ENCODE results near the gene RPS26. TPM values are rescaled to one million over a fixed set of nuclear protein-coding genes. Genes with fewer than 3 reads are reported as not detected.

RPS26 gene
- total and polyA plus RNA-seq, 8 donors = 22.3 to 1,748 (median 874) TPM

DNA sequence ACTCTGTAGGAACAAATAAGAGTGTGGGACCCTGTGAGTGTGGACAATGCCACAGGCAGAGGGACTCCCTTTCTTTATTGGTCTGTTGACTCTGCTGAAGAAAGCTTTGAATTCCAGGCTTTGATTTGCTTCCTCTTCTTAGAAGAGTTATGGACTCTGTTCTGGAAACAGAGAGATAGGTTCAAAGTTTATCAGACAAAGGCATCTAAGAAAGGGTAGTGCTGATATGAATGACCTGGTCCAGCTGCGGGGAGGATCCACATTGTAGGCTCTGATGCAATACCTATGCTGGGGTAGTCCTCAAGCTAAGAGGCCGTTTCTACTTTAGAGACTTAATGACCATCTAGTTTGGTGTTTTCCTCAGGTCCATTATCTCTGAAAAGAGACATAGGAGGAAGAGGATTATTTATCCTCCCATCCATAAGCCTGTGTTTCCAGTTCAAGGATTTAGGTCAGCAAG lies 31.6 kb upstream of the RPS26 start:
- intact Hi-C loops (cut with DNase I; ENCODE audit: low total_unique reads) = no loop called here
- WGBS, 5 donors = 54 to 73% (median 63%) methylated on average over 2 of the region's 2 CpGs
- no peak for DNase-seq

GRCh38 chr12:56011509-56012090 lies 30.1 kb upstream of the RPS26 start:
- 88 to 100% (median 95%) methylated on average over 2 of the region's 2 CpGs for WGBS, 5 donors
- Histone ChIP-seq H3K9me3 (no peaks in the 10 kb centered on the region), H3K27ac (no peak overlapping the region), H3K4me1 (peaks cover 6 to 21% (median 12%) of the 10 kb centered on the region in 4 donors), H3K27me3 (no peaks in the 10 kb centered on the region), H3K4me3 (no peak overlapping the region), H3K36me3 (peaks cover 0 to 9% (median 4%) of the 10 kb centered on the region in 4 donors)
- TF ChIP-seq CTCF (IDR thresholded peaks at IDR 0.05) = no peak
- no peak for TF ChIP-seq POLR2A (IDR thresholded peaks at IDR 0.05)
- TF ChIP-seq POLR2AphosphoS5 (IDR thresholded peaks at IDR 0.05) = no peak
- no peak for TF ChIP-seq EP300 (IDR thresholded peaks at IDR 0.05)
- intact Hi-C loops (cut with DNase I; ENCODE audit: low total_unique reads) = no loop called here
- no peak for DNase-seq

More for the DNA sequence above, 31.6 kb upstream of the RPS26 start:
- TF ChIP-seq POLR2A (IDR thresholded peaks at IDR 0.05) = no peak
- no peak for TF ChIP-seq CTCF (IDR thresholded peaks at IDR 0.05)
- TF ChIP-seq POLR2AphosphoS5 (IDR thresholded peaks at IDR 0.05) = no peak
- TF ChIP-seq EP300 (IDR thresholded peaks at IDR 0.05) = no peak
- peaks cover 0 to 9% (median 4%) of the 10 kb centered on the region in 4 donors for H3K36me3 ChIP-seq
- H3K27ac ChIP-seq = no peak overlapping the region
- no peaks in the 10 kb centered on the region for H3K9me3 ChIP-seq
- peaks cover 6 to 27% (median 15%) of the 10 kb centered on the region in 4 donors for H3K4me1 ChIP-seq
- no peak overlapping the region for H3K4me3 ChIP-seq
- no peaks in the 10 kb centered on the region for H3K27me3 ChIP-seq

- intact Hi-C loops (cut with DNase I; ENCODE audit: low total_unique reads) = no loop called here
- Histone ChIP-seq H3K4me3 (no peak overlapping the region), H3K9me3 (no peaks in the 10 kb centered on the region), H3K27me3 (no peaks in the 10 kb centered on the region), H3K27ac (no peak overlapping the region), H3K4me1 (peaks cover 0 to 11% (median 2%) of the 10 kb centered on the region in 4 donors), H3K36me3 (peaks cover 0 to 17% (median 10%) of the 10 kb centered on the region in 4 donors)
- 85 to 91% (median 89%) methylated on average over 5 of the region's 5 CpGs for WGBS, 5 donors
- TF ChIP-seq CTCF (IDR thresholded peaks at IDR 0.05) (no peak), EP300 (IDR thresholded peaks at IDR 0.05) (no peak), POLR2AphosphoS5 (IDR thresholded peaks at IDR 0.05) (no peak), POLR2A (IDR thresholded peaks at IDR 0.05) (no peak)
- no peak for DNase-seq
Measured at GRCh38 chr12:56013482-56013881, 28.2 kb upstream of the RPS26 start.

- Histone ChIP-seq H3K36me3 (peaks cover 0 to 18% (median 15%) of the 10 kb centered on the region in 4 donors), H3K27me3 (no peaks in the 10 kb centered on the region), H3K4me1 (peaks cover 0 to 9% (median 0%) of the 10 kb centered on the region in 4 donors), H3K4me3 (no peak overlapping the region), H3K27ac (no peak overlapping the region), H3K9me3 (no peaks in the 10 kb centered on the region)
- WGBS, 5 donors = 21 to 48% (median 35%) methylated on average over 2 of the region's 2 CpGs
- peak in 1 of 2 donors; percentile 68 for DNase-seq
- TF ChIP-seq CTCF (IDR thresholded peaks at IDR 0.05) (no peak), EP300 (IDR thresholded peaks at IDR 0.05) (no peak), POLR2AphosphoS5 (IDR thresholded peaks at IDR 0.05) (no peak), POLR2A (IDR thresholded peaks at IDR 0.05) (no peak)
- intact Hi-C loops (cut with DNase I; ENCODE audit: low total_unique reads) = no loop called here
Measured at GRCh38 chr12:56014205-56014604, 27.5 kb upstream of the RPS26 start.

Data from stomach (tissue), 9 donors.